GM21825 (cell line): Measurements from ENCODE around the gene GALNT10.
A peak's percentile ranks its signal among the peaks of the same experiment; 100 is the strongest.

Source experiments
- ATAC-seq: cut with Tn5 transposase; IDR thresholded peaks from one replicate; pipeline ENCODE4 v1.9.1; 2021; ENCODE audit warnings: mild to moderate bottlenecking, moderate library complexity; ENCODE audit not compliant: unreplicated experiment

The GALNT10 gene

DNA sequence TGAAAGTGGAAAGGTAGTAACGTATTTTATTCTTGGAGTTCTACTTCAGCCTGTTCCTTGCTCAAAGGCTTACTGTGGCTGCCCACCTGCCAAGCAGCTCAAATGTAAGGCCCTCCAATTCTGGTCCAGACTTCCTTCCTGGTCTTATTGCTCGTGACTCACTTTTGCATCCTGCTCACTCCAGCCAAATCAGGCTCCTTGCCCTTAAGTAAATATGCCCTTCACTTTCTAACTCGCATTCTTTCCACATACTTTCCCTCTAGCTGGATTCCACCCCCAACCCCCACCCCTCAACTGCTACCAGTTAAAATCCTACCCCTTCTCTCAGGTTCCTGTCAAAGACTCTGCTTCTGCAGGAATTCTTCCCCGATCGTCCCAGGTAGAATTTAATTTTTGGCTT lies 96.6 kb downstream of the GALNT10 start:
- ATAC-seq: no peak

DNA sequence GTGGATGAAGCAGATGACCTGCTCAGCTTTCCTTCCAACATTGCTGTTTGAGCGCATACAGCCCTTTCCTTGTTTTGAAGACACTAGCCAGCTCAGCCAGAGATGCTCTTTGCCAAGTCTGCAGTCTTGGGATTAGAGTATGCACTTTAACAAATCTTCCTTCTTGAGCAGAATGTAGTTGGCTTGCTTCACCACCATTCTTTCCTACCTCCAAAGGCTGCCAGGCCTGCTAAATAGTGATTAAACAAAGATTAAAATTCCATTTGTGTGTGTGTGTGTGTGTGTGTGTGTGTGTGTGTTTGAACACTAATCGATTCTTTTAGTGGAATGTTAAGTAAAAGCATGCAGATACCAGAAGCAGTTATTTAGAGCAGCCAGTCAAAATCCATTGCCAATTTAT lies 97.6 kb downstream of the GALNT10 start:
- ATAC-seq: no peak

DNA sequence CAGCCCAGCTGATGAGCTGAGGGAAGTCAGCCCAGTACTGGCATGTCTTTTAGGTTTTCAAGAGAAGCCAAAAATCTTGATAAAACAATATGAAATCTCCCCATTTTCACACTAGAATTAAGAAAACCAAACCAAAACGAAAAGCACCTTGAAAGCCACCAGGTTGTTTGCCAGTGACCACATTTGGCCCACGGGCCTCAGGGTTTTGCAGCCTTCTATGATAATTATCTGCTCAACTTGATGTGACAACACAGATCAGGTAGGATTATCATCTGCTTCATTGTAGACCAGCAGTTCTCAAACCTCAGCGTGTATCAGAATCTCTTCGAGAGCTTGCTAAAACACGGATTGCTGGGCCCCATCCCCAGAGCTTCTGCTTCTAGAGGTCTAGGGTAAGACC lies 101.4 kb downstream of the GALNT10 start:
- ATAC-seq: no peak

DNA sequence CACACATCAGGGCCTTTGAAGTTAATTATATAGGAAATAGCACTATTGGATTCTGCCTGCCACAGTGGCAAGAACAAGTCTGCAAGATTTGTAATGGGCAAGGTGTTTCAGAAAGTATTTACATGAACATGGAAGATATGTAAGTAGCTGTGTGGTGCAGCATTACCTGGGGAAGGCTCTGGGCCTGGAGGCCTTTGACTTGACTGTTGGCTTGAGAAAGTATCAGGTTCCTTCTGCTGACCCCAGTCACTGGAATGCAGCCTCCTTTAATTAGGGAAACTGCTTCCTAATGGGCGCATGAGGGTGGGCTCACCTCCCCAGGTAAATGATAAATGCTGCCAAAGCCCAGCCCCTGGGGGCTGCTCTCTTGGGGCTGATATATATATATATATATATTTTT lies 102.7 kb downstream of the GALNT10 start:
- ATAC-seq: no peak

DNA sequence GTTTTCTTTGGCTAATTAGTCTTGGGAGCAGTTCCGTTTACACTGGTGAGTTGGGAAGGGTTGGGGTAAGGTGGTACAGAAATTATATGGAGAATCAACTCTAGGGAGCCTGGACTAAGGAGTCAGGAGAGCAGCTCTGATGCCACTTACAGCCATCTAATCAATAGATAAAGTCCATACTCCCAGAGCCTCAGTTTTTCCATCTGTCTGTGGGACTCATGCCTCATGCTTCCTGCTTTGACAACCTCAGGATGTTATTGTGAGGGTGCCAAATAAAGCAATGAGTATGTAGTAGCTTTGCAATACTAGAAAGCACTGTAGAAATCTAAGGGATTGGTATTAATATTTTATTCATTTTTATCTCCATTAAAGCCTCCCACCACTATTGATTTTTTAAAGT lies 105.0 kb downstream of the GALNT10 start:
- no peak for ATAC-seq

DNA sequence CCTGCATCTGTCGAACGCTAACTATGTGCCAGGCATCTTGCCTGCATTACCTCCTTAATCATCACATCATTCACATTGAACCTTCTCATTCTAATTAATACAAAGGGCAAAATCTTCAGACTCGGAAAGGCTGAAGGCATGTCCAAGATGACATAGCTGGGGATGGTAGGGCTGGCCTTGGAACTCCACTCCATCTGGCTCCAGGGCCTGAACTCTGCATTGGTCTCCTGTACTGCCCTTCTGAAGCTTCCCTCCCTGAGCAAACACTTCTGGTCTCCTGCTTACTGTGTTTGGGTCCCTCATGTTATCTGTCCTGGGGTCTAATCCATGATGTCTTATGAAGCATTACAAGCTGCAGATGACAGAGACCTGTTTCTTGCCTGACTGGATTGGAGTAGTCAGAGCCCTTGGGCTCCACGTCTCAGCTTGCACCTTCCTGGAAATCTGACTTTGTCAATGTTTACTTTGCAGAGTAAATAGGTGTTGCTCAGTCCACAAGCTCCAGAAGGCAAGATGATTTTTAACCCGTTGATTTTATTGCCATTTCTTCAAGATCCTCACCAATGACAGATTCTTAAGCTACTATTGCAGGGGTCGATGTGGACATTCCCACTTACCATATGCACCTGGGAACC lies 106.1 kb downstream of the GALNT10 start:
- no peak for ATAC-seq

DNA sequence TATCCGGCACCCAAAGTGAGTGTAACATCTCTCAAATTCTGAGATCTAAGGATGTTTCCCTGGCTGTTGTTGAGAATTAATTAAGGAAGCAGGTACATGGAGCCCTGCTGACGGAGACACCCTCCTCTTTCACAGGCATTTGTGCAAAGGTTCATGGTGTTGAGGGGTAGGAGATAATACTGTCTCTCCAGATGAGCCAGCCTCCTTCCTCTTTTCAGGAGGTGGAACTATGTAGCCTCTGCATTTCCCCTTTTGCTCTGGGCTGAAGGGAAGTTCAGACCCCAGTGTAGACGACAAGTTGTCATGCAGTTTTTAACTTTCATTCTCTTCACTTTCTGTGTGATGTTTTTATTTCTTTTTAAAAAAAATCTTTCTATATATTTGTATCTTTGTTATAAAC lies 107.5 kb downstream of the GALNT10 start:
- ATAC-seq: no peak

DNA sequence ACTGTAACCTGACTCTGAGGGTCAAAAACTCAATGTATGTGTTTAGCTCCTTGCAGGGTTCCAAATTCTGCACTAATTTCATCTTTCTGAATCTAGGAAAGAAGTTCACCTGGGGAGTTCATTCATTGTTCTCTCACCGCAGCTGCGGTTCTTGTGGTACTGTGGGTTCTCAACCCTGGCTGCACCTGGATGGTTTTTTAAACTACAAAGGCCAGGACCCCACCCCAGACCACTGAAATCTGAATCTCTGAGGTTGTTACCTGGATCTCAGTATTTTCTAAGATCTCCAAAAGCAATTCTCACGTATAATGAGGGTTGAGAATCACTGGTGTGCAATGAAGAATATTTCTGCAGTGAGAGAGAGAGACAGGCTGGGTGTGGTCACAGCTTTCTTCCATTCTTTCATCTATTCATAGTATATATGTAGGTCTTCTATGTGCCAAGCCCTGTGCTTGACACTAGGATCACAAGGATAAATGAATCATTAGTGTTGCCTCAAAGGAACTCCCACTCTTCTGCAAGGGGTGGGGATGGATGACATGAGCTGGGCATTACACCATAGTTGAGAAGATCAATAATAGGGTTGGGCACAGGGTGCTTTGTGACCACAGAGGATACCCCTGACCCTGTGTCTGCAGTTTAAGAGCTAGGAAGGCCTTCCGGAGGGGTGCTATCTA lies 109.8 kb downstream of the GALNT10 start:
- no peak for ATAC-seq

DNA sequence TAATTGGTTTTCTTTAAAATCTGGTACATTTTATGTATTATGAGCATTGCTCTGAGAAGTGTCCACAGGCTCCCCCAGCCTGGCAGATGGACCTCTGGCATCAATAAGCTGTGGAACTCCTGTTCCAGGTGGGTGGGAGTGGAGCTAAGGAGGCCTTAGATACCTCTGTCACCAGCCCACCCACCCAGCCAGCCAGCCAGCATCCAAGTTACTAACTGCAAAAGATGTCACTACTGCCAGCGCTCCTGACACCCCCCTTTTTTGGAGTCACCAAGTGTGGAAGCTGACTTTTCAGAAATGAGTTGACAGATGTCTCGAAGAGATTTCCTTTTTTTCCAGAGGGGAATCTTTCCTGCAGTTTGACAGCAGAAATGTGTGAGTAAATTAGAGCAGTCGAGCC lies 111.2 kb downstream of the GALNT10 start:
- no peak for ATAC-seq

DNA sequence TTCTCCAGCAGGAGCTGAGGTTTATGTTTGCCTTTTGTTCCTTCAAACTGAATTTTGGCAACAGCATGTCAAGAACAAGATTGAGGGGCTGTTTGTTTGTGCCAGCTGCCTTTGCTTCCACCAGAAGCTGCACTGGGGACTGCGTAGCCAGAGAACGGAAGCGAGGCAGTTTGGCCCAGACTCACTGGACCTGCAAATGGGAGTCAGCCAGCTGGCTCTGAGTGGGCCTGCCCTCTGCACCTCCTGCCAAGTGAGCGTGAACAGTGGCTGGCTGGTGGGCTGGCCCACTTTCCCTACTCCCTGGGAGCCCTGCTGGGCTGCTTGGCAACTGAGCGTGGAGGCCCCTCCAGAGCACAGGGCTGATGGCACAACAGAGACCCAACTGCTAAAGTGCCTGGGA lies 111.6 kb downstream of the GALNT10 start:
- no peak for ATAC-seq

DNA sequence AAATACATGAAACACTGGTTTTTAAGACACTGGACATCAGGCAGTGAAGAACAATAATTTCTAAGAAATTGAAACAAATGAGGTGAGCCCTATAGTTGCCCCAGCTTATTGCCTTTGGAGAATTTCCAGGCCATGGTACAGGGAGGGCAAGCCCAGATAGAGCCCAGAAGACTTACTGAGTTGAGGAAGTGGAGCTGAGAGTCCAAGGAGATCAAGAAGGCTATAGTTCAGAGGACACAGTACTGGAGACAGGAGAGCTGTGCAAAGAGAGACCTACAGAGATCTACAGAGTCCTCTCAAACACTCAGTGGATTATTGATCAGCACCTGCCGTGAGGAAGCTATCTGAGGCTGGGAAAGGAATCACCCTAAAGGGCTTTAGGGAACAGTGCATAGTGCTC lies 112.6 kb downstream of the GALNT10 start:
- no peak for ATAC-seq

DNA sequence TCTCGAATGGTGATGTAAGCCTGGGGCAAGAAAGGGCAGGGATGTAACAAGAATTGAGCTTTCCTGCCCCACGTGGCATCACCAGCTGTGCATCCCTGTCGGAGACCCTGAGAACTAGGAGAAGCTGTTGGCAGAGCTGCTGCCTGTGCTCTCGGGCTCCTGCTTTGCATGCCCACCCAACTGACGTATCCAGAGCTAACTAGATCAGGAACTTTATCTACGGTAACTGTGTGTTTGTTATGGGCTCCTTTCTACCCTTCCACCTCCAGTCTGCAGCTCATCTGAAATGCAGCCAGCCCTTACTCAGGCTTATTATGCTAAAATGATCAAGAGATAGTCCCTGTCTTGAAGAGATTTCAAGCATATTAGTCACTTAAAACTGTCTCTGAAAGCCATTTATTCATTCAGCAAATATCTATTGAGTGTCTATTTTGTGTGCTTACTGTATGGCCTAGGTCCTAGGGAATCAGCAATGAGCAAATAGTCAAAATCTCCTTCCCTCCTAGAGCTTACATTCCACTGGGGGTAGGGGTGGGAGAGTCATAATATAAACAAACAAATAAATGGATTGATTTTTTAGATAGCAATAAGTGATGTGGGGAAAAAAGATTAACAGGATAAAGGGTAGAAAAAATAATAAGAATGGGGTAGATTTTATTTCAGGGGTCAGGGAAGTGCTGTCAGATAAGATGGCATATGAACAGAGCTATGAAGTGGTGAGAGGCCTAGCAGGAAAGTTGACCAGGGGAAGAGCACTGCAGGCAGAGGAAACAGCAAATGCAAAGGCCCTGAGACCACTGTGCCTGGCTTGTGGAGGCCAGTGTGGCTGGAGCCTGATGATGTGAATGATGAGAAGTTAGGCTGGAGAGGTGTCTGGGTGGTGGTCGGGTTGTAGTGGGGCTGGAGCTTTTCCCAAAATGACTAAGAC lies 118.2 kb downstream of the GALNT10 start:
- no peak for ATAC-seq

DNA sequence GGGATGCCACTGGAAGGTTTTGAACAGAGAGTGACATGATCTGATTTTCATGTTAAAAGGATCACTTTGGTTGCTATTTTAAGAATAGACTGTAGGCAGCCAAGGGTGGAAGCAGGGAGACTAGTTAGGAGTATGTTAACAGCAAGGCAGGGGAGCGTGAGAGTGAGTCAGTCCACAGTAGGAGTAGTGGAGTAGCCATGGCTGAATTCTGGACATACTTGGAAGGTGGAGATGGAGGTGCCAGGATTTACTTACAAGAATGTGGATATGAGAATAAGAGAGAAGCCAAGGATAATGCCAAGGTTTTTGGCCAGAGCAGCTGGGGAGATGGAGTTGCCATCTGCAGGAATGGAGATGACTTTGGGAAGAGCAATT lies 118.8 kb downstream of the GALNT10 start:
- ATAC-seq: no peak

DNA sequence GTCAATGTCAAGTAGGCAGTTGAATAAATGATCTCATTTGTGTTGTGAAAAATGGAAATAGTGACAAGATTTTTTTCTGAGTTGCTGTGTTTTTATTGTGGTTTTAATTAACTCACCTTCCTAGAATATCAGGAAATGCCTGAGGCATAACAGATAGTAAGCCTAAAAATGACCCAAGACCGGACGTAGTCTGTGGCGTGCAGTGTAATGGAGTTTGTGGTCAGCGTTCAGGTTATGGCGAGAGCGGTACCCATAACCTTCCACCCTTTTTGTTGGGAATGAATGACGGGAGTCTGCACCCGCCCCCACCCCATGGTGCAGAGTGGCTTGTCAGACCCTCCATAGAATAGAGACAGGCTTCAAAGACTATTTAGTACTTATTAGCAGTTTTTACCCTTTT lies 119.3 kb downstream of the GALNT10 start:
- ATAC-seq: no peak

DNA sequence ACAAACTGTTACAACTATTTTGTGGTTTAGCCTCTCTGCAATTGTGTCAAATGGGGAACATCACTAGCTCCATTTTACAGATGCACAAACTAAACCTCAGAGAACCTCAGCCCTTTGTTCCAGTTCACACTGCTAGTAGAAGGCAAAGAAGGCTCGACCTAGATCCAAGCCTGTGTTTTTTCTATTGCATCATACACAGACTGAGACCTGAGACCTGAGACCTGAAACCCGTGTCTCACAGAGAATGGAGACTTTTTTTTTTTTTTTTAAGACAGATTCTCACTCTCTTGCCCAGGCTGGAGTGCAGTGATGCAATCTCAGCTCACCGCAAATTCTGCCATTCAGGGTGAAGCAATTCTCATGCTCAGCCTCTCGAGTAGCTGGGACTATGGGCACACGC lies 120.8 kb downstream of the GALNT10 start:
- ATAC-seq: peak; percentile 42

DNA sequence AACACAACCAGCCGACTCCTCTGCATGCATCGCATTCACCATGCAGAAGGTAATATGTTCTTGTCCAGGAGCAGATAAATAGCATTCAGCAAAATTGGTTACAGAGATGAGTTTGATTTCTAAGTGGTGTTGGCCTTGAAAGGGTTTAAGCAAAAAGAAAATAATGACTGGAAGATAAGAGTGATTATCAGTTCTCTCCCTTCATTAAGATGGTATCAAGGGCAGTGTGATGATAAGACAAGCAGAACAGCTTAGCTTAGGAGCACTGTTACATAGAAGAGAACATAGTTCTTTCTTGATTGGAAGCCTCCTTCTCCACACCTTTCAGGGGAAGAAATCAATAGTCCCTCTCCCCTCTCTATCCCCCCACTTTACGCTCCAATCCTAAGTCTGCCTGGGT lies 121.5 kb downstream of the GALNT10 start:
- no peak for ATAC-seq

DNA sequence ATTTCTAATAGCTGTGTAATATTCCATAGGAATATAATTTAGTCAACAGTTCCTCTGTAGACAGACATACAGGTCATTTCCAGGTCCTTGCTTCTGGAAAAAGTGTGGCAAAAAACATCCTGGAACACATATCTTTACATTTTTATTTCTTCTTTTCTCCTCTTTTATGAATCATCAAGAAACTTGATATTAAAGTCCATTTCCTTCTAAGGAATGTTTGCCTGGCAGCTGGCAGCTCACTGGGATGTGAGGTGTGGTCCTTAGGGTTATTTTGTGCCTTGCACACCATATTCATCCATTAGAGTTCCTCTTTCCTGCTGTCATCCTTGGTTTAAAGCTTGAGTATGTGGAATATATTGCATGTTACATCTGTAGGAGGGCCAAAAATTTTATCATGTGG lies 122.0 kb downstream of the GALNT10 start:
- no peak for ATAC-seq

DNA sequence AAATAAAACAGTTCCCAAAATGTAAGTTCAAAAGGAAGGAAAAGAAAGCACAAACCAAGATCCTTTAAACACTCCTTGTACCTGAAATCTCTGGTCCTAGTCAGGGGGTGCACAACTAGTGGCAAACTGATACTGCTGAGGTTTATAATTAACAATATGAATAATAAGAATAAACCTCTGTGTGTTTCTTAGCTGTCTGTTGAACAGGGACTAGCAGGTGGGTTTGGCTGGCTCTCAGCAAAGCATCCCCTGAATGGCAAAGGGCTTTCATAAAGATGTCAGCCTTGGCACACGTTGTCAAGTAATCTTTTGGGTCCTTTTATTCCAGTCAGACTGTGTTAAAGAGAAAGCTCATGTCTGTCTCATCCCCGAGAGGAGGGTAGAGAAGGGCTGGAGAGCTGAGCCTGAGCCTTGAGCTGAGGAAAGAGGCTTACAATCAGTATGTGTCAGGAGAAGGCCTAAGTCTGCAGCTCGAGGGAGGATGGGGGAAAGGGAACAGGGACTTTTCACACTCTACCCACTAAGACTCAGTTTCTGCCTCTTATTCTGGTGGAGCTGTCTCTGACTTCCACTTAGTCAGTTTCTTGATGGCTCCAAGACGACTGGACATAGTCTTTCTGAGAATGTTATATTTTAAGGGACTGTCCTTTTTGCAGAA lies 123.0 kb downstream of the GALNT10 start:
- no peak for ATAC-seq

DNA sequence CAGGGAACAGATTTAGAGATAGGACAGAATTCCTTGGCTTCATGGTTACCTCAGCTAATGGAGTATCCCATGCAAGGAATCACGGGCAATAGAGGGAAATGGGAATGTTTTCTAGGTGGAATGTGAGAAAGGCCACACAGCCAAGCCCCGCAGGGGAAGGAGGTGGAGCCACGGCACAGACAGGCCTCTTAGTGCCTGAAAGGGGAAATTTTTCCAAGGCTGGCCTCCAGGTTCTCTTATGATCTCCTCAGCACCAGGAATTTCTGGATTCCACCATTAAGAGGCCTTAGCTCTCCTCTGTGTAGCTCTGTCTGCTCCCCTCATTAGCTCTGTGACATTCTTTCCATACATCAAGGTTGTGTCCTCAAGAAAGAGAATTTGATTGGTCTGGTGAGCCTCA lies 124.7 kb downstream of the GALNT10 start:
- no peak for ATAC-seq

DNA sequence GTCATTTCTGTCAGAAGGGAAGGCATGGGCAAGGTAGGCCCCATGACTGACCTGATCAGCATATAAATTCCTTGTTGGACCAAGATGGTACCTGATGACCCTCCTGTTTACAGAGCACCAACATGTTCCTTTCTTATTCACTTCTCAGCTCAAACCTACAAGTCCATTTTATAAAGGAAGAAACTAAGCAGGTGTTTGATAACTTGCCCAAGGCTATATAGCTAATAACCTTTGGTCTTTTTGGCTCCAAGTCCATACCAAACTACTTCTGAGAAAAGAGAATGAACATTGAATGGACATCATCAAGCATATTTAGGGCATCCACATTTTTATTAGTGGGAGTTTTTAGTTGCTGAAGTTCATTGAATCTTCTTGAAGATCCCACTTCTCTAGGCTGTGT lies 125.2 kb downstream of the GALNT10 start:
- ATAC-seq: no peak

DNA sequence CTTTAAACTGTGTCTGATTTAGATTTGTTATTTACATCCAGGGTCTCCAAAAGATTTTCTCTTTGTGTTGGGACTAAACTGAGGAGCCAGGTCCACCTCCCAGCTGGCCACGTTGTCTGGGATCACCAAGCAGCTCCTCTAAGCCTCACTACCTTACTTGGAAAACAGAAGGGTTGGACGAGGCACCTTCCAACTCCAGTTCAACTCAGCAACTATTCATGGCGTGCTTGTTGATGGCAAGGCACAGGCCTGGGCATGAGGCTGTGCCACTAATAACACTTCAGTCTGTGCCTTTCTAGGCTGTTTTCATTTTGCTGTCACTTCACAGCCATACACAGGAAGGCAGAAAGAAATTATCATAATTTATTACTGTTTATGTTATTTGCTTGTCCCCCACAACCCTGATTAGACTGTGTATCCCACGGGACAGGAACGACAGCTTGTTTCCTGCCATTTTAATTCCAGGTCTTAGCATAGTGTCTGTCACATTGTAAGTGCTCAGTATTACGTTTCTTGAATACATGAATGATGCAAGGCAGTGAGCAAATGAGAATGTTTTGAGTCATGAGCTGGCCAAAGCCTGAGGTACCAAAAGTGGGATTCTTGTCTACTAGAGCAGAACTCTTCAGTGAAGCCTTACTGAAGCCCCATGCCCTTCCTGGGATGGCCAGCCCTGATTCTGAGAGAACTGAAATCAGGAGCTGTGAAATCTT lies 125.8 kb downstream of the GALNT10 start:
- ATAC-seq: no peak
